Fibroblast of the conjunctiva (primary cell): ENCODE measurements around the gene ARHGEF12.
A peak's percentile ranks its signal among the peaks of the same experiment; 100 is the strongest.

Source experiments
- DNase-seq: peaks from one replicate; pipeline ENCODE4 v3.0.0-alpha.2; 2010; ENCODE audit warnings: low read depth

The ARHGEF12 gene

GRCh38 chr11:120316880-120317688 lies 19.1 kb upstream of the ARHGEF12 start:
- no peak for DNase-seq

DNA sequence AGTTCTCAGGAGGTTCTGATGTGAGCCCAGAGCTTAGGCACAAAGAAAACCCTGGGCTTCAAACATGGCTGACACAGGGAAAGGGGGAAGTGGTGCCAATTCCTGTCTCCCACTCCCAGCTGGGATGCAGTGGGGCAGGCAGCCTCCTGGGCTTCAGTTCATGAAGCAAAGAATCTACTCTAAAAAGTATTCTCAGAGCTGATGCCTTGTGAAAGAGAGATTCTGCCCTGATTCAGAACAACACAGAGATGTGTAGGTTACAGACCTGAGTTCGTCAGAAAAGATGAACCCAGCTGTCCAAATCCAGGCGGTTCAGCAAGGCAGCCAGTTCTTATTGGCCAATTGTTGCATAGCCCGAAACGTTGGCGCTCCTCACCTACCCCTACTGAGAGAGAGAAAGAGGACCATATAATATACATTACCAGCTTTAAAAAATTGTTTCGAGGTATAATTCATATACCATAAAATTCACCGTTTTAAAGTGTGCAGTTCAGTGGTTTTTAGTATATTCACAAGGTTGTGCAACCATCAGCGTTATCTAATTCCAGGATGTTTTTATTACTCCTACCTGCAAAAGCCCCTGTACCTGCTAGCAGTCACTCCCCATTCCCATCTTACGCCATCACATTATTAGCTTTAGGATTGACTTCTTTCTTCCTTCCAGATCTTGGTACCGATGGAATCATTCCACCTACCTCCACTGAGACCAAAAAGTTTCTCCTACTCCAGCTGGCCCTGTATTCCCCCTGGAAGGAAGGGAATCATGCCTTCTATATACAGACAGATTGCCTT lies 18.3 kb upstream of the ARHGEF12 start:
- no peak for DNase-seq

DNA sequence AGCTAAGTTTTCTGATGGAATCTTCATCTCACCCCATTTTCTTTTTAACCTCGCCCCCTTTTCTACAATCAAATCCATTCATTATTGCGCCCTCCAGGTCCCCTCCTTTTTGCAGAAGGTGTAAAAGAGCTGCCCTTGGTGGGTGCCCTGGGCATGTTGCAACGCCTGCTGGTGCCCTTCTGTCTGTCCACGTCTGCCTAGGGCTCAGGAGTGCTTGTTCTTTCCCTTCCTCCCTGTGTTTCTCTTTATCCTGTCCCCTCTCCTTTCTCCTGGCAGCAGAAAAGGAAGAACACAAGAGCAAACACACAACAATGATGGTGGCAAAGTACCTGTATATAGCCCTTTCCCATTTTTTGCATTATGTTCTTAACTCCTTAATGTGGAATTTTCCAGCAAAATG lies 17.3 kb upstream of the ARHGEF12 start:
- DNase-seq: no peak

DNA sequence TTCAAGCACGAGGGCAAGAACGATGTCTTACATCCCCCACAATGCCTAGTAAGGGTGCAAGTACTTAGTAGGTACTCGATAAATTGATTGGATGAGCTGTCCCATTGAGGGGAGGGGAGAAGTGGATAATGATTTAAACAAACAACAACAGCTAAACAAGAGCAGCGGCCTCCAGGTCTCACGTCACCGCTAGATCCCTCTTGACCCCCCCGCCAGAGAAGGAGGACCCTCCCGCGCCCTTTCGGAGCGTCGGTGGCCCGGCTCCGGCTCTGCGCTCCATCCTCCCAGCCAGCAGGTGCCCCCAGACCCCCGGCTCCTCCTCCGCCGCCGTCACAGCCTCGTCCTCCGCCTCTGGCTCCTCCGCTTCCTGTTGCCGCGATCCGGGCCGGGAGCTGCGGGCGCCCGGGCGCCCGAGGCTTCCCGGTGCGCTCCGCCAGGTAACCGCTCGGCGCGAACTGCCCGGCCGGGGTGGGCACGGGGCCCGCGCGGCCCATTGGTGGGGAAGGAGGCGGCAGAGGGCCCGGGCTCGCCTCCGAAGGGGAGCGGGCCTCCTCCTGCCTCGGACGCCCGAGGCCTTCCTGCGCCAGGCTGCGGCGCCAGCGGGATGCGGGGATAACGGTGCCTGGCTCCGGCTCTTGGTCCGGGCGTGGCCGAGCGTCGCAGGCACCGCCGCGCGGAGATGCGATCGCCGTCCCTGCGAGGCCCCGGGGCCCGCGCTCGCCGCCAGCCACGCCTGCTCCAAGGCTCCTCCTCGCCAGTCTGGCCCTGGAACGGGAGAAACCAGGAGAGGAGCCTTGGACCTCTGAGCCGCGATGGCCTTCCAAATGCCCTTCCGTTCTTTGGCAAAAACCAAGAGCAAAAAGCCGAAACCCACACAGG lies 11.0 kb upstream of the ARHGEF12 start, which contains the start of gene TLCD5:
Gene TLCD5, plus strand, starts transcription at position 368 of the 879 bp plus-strand sequence. CDS start 2,143 bp downstream, outside the sequence.
- DNase-seq: no peak

- no peak for DNase-seq
These were observed 10.0 kb upstream of the ARHGEF12 start for GRCh38 chr11:120326228-120326627.

- DNase-seq: no peak
These were observed 9.3 kb upstream of the ARHGEF12 start for GRCh38 chr11:120326845-120327281.

DNA sequence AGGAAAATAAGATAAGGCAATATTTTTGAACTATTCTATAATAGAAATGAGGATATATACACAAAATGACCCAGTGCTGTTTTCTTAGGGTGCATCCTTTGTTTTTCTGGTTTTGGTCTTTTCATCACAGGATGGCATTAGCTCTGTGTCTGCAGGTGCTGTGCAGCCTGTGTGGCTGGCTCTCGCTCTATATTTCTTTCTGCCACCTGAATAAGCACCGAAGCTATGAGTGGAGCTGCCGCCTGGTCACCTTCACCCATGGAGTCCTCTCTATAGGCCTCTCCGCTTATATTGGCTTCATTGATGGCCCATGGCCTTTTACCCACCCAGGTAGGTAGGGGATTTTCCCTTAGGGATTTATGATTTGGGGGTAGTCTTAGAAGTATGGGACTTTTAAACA lies 8.9 kb upstream of the ARHGEF12 start:
- no peak for DNase-seq

DNA sequence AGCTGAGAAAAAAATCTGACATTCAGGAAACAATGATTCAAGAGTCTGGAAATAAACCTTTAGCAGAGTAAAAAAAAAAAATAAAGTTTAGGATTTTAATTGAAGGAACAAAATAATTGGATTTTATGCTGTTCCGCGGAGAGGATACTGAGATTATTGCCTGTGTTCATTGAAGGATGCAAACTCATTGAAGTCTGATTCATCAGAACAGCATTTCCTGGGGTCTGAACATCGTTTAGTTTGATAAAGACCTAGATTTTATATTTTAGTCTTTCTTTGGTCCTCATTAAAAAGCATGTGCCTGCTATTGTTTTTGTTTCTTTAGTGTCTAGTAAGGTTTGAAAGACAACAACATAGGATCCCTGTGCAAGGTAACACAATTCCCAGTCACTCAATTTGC lies 6.7 kb upstream of the ARHGEF12 start:
- DNase-seq: no peak

DNA sequence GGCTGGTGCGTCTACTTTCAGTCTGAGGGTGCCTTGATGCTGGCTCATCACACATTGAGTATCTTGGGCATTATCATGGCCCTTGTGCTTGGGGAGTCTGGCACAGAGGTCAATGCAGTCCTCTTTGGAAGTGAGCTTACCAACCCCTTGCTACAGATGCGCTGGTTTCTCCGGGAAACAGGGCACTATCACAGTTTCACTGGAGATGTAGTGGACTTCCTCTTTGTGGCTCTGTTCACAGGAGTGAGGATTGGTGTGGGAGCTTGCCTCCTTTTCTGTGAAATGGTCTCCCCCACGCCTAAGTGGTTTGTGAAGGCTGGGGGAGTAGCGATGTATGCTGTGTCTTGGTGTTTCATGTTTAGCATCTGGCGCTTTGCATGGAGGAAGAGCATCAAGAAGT lies 6.2 kb upstream of the ARHGEF12 start:
- no peak for DNase-seq

DNA sequence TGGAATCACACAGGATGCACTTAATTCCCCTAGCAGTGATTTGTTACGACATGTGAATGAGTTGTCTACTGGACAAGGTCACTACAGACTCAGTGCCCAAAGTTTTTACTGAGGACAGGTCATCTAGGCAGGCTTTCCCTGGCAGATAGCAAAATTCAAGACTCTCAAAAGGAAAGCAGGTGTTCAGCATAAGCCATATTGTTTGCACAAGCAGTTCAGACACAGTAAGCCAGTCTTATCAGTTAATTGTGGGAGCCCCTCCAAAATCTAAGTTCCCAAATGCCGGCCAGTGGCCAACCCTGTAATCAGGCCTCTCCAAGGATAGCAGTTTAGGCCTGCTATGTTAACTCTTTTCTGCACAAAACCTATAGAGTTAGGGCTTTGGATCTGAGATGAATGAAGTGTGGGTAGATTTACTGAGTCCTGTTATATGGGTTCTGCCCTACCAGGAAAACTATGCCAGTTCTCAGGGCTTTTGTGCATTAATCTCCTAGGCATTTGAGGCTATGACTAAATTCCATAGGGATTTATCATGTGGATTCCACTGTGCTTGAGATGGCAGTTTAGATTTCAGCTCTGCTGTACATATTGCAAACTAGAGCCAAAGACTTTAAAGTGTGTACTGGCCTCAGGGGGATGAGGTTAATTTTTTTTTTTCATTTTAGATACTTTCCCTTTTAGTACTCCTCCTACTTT lies 4.8 kb upstream of the ARHGEF12 start:
- DNase-seq: peak; percentile 92

GRCh38 chr11:120332822-120333716 lies 3.1 kb upstream of the ARHGEF12 start:
- no peak for DNase-seq

GRCh38 chr11:120333801-120334200 lies 2.4 kb upstream of the ARHGEF12 start:
- DNase-seq: no peak

DNA sequence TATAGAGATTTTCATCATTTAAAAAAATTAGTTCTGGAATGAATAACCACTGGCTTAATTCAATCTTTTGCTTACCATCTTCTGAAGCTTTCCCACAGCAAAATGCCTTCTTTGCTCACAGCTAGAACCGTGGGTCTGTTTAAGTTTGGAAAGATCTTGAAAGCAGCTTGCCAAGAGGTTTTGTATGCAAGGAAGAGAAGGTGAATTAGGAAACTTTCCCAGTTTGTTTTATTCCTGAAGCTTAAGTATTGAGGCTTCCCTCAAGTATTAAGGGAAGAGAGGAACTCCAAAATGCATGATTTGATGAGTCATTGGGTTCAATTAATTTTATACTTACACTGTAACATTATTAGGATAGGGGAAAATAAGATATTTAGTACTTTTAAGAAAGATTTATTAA lies 1.9 kb upstream of the ARHGEF12 start:
- no peak for DNase-seq

DNA sequence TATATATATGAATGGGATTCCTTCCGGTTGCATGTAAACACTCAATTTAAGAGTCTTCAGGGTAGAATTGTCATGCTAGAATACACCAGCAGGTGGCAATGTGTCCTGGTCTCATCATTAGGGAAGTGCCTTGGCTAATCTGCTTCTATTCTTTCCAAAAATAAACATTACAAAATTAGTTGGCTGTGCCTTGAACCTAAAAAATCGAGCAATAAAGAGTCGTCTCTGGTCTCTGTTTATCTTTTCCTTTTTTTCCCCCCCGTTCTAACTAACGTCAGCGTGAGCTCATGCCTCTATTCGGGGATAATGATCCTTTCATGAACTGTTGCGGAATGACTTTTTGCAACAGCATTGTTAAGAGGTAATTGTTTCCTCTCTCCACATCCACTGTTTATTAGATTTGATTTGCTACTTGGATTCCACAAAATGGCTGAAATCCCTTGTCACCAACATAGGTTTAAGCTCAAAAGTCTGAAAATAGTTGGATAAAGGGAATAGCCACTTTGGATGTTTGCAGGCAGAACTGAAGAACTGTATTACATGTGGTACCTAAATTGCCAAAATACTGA lies 1.2 kb upstream of the ARHGEF12 start:
- DNase-seq: peak; percentile 87

- no peak for DNase-seq
These were observed 681 bp upstream of the ARHGEF12 start for GRCh38 chr11:120335556-120335907.

DNA sequence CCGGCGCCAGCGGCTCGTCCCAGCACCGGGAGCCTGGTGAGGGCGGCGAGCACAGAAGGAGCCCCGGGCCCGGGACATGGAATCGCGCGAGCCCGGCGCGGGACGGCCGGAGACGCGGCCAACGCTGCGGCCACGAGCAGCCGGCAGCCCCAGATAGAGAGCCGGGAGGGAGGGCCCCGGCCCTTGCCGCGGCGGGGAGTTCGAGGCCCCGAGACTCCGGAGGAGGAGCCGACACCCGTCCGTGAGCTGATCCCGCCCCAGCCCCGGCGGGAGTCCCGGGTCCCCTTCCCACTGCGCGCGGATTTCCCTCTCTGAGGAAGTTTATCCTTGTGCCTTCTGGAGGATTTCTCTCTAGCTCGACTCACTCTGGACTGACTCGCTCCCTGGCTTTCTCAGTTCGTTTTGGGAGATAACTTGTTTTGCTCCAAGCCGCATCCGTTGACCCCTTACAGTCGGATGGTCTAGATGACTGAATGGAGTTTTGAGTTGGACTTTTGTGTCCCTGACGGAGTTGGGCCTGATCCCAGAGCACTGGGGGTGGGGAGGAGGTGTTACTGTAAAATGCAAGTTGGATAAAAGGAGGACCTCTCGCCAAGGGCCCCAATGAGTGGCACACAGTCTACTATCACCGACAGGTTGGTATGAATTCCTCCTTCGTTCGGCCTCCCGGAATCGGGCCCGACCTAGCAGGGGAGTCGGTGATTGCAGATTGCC lies 585 bp downstream of the ARHGEF12 start:
- no peak for DNase-seq

DNA sequence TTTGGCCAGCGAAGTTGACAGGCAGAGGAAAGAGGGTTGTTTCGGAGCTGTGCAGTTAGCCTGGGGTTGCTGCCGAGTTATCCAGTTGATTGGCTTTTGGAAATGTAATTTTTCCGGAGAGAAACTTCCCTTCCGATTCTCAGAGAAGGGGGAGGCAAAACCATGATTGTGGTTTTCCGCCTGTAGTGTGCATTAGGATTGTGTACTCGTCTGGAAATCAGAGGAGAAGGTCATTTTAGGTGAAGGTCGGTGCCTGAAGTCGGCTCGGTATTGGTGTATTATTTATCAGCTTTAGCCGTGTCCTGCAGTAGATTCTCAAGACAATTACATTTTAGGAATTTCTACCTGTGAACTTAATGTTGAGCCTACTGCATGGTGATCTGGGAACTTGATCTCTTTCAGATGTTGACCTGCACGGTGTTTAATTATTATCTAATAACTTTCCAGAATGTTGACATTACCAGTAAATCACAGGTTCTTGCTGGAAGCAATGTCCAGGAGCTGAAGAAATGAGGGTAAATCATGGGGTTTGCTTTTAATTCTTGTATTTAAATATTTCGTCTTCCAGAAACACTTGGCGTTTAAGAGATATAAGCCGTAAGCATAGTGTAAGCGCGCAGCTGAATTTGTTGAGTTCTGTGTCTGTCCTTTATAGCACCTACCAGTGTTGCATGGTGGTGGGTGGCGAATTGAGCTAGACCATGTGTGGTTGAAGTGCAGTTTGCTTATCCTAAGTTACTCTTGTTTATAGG lies 1.3 kb downstream of the ARHGEF12 start:
- no peak for DNase-seq

GRCh38 chr11:120338107-120338933 lies 2.1 kb downstream of the ARHGEF12 start:
- no peak for DNase-seq
